ENCODE data around the gene KPNA3. TPM values are rescaled to one million over a fixed set of nuclear protein-coding genes. Genes with fewer than 3 reads are reported as not detected.
A peak's percentile ranks its signal among the peaks of the same experiment; 100 is the strongest.

The KPNA3 gene
- total RNA-seq, 1 donor from 2014 or later: 5.9 TPM

DNA sequence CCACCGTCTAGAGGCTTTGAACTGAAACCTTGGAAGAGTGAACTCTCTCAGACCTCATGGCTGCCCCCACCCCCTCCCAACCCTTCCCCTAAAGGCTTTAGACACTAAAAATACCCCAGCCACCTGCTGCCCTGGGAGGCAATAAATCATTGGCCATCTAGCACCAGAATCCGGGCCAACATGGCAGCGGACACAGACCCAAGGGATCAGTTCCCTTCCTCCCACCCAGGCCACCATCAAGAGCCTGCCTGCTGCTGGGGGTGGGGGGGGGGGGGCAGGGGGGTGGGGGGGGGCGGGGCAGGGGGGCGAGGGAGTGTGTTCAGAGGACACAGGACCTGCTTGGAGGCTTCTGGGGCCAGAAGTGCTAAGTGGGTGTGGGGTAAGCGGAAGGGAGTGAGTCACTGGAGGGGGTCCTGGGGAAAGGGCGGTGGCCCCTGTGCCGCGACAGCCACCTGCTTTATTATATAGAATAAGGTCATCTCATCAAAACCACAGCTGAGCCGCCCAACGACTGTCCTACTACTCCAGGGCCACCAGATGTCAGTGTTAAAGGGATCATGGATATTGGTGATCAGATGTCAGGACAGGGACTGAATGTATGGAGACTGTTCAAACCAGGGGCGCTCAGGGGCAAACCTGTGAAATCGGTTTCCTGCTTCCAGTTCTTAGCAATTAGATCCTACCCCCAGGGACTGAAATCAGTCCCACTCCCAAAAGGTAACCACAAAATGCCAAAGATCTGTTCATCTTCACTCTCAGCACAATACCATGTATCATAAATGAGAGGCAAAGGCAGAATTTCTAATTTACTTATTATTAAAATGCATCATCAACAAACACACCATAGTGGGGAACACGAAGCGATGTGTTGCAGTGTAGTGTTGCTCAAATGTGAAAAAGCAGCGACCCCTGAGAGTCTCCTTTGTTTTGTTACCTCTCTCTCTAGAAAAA lies 139.9 kb downstream of the KPNA3 start:
- intact Hi-C loops (cut with DNase I): loop anchor here (5.0 kb wide), 1 partner anchor 195 kb away; no protein-coding TSS in a partner anchor
- no peak overlapping the region for H3K27ac ChIP-seq
- H3K36me3 ChIP-seq: no peaks in the 10 kb centered on the region
- H3K9me3 ChIP-seq: no peaks in the 10 kb centered on the region
- H3K27me3 ChIP-seq: no peaks in the 10 kb centered on the region
- TF ChIP-seq, protein P1, sequence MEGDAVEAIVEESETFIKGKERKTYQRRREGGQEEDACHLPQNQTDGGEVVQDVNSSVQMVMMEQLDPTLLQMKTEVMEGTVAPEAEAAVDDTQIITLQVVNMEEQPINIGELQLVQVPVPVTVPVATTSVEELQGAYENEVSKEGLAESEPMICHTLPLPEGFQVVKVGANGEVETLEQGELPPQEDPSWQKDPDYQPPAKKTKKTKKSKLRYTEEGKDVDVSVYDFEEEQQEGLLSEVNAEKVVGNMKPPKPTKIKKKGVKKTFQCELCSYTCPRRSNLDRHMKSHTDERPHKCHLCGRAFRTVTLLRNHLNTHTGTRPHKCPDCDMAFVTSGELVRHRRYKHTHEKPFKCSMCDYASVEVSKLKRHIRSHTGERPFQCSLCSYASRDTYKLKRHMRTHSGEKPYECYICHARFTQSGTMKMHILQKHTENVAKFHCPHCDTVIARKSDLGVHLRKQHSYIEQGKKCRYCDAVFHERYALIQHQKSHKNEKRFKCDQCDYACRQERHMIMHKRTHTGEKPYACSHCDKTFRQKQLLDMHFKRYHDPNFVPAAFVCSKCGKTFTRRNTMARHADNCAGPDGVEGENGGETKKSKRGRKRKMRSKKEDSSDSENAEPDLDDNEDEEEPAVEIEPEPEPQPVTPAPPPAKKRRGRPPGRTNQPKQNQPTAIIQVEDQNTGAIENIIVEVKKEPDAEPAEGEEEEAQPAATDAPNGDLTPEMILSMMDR (IDR thresholded peaks at IDR 0.05): peak in 2 of 3 experiments; percentile 14 to 30
- no peaks in the 10 kb centered on the region for H3K4me1 ChIP-seq
- H3K4me3 ChIP-seq: no peak overlapping the region
- no peak for DNase-seq (ENCODE audit: low spot score in 2 of 2)

DNA sequence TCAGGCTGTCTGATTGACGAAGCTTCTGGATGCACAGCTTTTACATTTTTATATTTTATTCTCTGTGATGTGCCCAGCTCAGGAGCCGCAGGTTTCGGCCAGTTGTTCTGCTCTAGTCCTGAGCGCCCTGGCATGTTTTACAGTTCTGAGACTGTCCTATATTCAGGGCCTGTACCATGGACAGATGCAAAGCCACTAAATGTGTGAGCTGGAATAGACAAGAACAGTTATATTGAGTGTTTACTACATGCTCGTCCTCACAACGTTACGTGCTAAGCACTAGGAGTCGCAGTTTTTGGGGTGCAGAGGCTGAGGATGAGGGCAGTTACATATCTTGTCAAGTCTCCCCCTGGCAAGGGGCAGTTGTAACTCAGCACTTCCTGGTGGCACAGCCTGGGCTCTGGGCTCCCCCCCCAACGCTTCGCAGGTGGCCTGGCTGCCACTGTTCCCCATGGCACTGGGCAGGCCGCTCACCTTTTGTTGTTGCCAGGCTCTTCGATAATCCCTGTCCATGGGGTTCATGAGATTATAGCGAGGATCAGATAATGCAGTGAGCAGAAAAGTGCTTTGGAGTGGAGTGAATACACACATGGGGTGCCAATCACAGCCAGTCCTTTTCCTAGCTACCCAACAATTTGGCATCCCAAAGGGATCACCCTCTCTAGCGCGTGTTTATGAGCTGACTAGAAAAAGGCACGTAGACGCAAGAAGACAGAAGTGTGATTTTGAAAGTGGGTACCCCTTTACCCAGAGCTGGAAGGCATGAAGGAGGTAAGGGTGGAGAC lies 140.7 kb downstream of the KPNA3 start:
- intact Hi-C loops (cut with DNase I): loop anchor here (5.0 kb wide), 1 partner anchor 196 kb away; no protein-coding TSS in a partner anchor
- TF ChIP-seq, protein P1 (IDR thresholded peaks at IDR 0.05): no peak
- no peaks in the 10 kb centered on the region for H3K36me3 ChIP-seq
- H3K27me3 ChIP-seq: no peaks in the 10 kb centered on the region
- no peak for DNase-seq (ENCODE audit: low spot score in 2 of 2)
- no peak overlapping the region for H3K4me3 ChIP-seq
- H3K9me3 ChIP-seq: no peaks in the 10 kb centered on the region
- no peaks in the 10 kb centered on the region for H3K4me1 ChIP-seq
- H3K27ac ChIP-seq: no peak overlapping the region

DNA sequence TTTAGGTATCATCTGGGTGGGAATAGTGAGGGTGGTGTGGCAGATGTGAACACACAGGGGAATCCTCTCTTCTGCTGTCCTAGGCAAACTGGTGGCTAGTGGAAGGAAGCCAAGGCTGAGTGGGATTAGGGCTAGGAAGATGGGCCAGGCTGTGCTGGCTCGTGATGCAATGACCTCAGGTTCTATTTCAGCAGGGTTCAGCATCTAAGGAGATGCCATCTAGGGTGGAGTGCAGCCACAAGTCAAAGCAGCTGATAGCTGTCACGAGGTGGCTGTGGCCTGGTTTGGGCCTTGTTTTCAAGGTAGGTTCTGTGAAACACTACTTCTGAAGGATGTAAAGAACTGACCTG lies 142.5 kb downstream of the KPNA3 start:
- no peak for DNase-seq (ENCODE audit: low spot score in 2 of 2)
- Histone ChIP-seq H3K27me3 (no peaks in the 10 kb centered on the region), H3K27ac (no peak overlapping the region), H3K36me3 (no peaks in the 10 kb centered on the region), H3K4me3 (no peak overlapping the region), H3K4me1 (no peaks in the 10 kb centered on the region), H3K9me3 (no peaks in the 10 kb centered on the region)
- intact Hi-C loops (cut with DNase I): loop anchor here (5.0 kb wide), 1 partner anchor 197 kb away; no protein-coding TSS in a partner anchor
- TF ChIP-seq, protein P1 (IDR thresholded peaks at IDR 0.05): no peak

Other genes with a start within 250 kb of the KPNA3 start
- gene RCBTB1, start 207.1 kb downstream of the KPNA3 start, total RNA-seq: 2.0 TPM
- gene ARL11, start 164.2 kb downstream of the KPNA3 start, total RNA-seq: 0.43 TPM
- 18.3 TPM for gene EBPL, start 101.2 kb downstream of the KPNA3 start, total RNA-seq
- gene SPRYD7, start 143.7 kb upstream of the KPNA3 start, total RNA-seq: 1.7 TPM
- gene TRIM13, start 204.4 kb upstream of the KPNA3 start, total RNA-seq: 13.4 TPM
- gene KCNRG, start 222.8 kb upstream of the KPNA3 start, total RNA-seq: 3.3 TPM